HepG2 (cell line): ENCODE data around the gene DHH. TPM values are rescaled to one million over a fixed set of nuclear protein-coding genes. Genes with fewer than 3 reads are reported as not detected.
A peak's percentile ranks its signal among the peaks of the same experiment; 100 is the strongest.

Source experiments
- ATF1 ChIP-seq: IDR thresholded peaks from 2 replicates; pipeline ENCODE4 v1.6.1; 2016; ENCODE audit warnings: mild to moderate bottlenecking, control low read depth
- GTF2F1 ChIP-seq: fragments of 150-350 bp; IDR thresholded peaks from 2 replicates; pipeline ENCODE4 v1.6.1; 2014; ENCODE audit warnings: low read length
- IKZF5 ChIP-seq: IDR thresholded peaks from 2 replicates; pipeline ENCODE4 v1.6.1; 2018; ENCODE audit warnings: missing genetic modification reagents, mild to moderate bottlenecking, missing compliant biosample characterization
- NR2F2 ChIP-seq: IDR thresholded peaks from 2 replicates; pipeline ENCODE4 v1.6.1; 2012; ENCODE audit warnings: low read depth, inconsistent platforms, borderline replicate concordance
- PHF5A ChIP-seq: IDR thresholded peaks from one replicate; pipeline ENCODE4 v1.6.1; 2018; ENCODE audit warnings: low read depth, missing genetic modification reagents; ENCODE audit not compliant: unreplicated experiment
- TMF1 ChIP-seq: sonication (generic); formaldehyde crosslinking; IDR thresholded peaks from 2 replicates; pipeline ENCODE4 v1.8.1; 2022; ENCODE audit warnings: low read depth, missing genetic modification reagents
- ZBTB21 ChIP-seq: sonication (generic); formaldehyde crosslinking; IDR thresholded peaks from 2 replicates; pipeline ENCODE4 v1.4.0; 2020; ENCODE audit warnings: missing genetic modification reagents
- ZBTB42 ChIP-seq: sonication (generic); formaldehyde crosslinking; IDR thresholded peaks from 2 replicates; pipeline ENCODE4 v1.5.0; 2020; ENCODE audit warnings: mild to moderate bottlenecking, missing genetic modification reagents
- ZNF124 ChIP-seq: sonication (generic); formaldehyde crosslinking; IDR thresholded peaks from 2 replicates; pipeline ENCODE4 v1.4.0; 2020; ENCODE audit warnings: missing genetic modification reagents
- ZNF432 ChIP-seq: sonication (generic); formaldehyde crosslinking; IDR thresholded peaks from 2 replicates; pipeline ENCODE4 v1.5.0; 2020; ENCODE audit warnings: missing genetic modification reagents, mild to moderate bottlenecking, borderline replicate concordance
- ZNF501 ChIP-seq: sonication (generic); formaldehyde crosslinking; IDR thresholded peaks from 2 replicates; pipeline ENCODE4 v1.5.1; 2020; ENCODE audit warnings: mild to moderate bottlenecking, moderate library complexity, missing genetic modification reagents
- ZNF558 ChIP-seq: sonication (generic); formaldehyde crosslinking; IDR thresholded peaks from 2 replicates; pipeline ENCODE4 v1.9.0; 2022; ENCODE audit warnings: mild to moderate bottlenecking, missing genetic modification reagents, borderline replicate concordance
- ZNF574 ChIP-seq: sonication (generic); formaldehyde crosslinking; IDR thresholded peaks from 2 replicates; pipeline ENCODE4 v1.4.0; 2020; ENCODE audit warnings: missing genetic modification reagents
- ZNF598 ChIP-seq: sonication (generic); formaldehyde crosslinking; IDR thresholded peaks from 2 replicates; pipeline ENCODE4 v1.5.1; 2020; ENCODE audit warnings: mild to moderate bottlenecking, missing genetic modification reagents, borderline replicate concordance
- ZNF678 ChIP-seq: sonication (generic); formaldehyde crosslinking; IDR thresholded peaks from 2 replicates; pipeline ENCODE4 v1.4.0; 2020; ENCODE audit warnings: mild to moderate bottlenecking, missing genetic modification reagents
- ZNF703 ChIP-seq: sonication (generic); formaldehyde crosslinking; IDR thresholded peaks from 2 replicates; pipeline ENCODE4 v1.5.1; 2020; ENCODE audit warnings: missing genetic modification reagents, mild to moderate bottlenecking, moderate library complexity, borderline replicate concordance
- polyA plus RNA-seq, 8 experiments: library from polyadenylated mRNA; depleted of rRNA in 3 of 8; stranded (reverse) in 7 of 8; unstranded in 1 of 8; fragments of >200 nt; fragmentation: Illumina TruSeq in 4 of 8; extraction: Trizol in 4 of 8; gene quantifications; 2 replicates each; pipeline versions ENCODE4 v1.2.1 to v1.2.3, GENCODE V29; 2011 to 2016; ENCODE audit warnings: low read depth in 4 of 8, missing spikeins in 1 of 8, mixed read lengths in 1 of 8; ENCODE audit not compliant: insufficient read depth in 1 of 8
- total RNA-seq, 5 experiments: library from RNA; depleted of rRNA; stranded (reverse); fragments of >200 nt; fragmentation: Illumina TruSeq; extraction: Trizol; gene quantifications; 2 replicates each; pipeline ENCODE4 v1.2.3, GENCODE V29; 2016; ENCODE audit warnings: low read depth in 1 of 5
- TF ChIP-seq, protein P1 (sequence below): sonication (generic); formaldehyde crosslinking; IDR thresholded peaks from 2 replicates; pipeline ENCODE4 v1.5.1; 2020; ENCODE audit warnings: mild to moderate bottlenecking, missing genetic modification reagents, moderate library complexity
- TF ChIP-seq, protein P2 (sequence below): fragments of 450-650 bp; IDR thresholded peaks from 2 replicates; pipeline ENCODE4 v1.6.1; 2017; ENCODE audit warnings: mild to moderate bottlenecking

DHH gene
- total and polyA plus RNA-seq, 2 of the 13 experiments (the other 11 are each of a cell fraction or from before 2014, with no cell fraction given) = not detected

DNA sequence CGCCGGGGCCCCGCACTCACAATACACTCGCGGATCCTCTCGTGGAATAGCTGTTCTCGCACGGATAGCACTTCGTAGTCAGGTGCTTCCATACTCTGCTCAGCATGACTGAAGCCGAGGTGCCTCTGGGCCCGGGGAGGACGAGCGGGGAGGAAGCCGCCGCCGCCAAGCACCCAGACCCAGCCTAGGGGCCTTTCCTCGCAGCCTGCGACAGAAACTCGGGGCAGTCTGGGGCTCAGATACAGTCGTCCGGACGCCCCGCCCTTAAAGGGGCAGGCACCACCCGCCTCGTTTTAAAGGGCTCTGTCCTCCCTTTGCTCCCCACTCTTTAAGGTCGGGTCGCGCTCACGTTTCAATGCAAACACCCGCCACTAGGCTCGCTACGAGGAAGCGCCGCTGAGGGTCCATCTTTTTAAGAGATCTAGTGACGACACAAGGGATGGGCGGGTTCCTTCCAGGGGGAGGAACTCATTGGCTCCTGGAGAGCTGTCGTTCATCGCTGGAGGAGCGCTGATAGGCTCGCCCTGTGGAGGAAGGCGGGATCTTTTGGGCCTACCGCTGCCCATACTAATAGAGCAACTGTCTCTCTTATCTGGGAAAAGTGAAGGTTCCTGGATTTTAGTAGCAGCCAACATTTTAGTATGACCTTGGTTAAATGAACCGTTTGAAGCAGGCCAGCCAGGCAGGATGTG is 16.0 kb upstream of the DHH start, which contains the start of gene LMBR1L (continued):
- TF ChIP-seq, protein P1, sequence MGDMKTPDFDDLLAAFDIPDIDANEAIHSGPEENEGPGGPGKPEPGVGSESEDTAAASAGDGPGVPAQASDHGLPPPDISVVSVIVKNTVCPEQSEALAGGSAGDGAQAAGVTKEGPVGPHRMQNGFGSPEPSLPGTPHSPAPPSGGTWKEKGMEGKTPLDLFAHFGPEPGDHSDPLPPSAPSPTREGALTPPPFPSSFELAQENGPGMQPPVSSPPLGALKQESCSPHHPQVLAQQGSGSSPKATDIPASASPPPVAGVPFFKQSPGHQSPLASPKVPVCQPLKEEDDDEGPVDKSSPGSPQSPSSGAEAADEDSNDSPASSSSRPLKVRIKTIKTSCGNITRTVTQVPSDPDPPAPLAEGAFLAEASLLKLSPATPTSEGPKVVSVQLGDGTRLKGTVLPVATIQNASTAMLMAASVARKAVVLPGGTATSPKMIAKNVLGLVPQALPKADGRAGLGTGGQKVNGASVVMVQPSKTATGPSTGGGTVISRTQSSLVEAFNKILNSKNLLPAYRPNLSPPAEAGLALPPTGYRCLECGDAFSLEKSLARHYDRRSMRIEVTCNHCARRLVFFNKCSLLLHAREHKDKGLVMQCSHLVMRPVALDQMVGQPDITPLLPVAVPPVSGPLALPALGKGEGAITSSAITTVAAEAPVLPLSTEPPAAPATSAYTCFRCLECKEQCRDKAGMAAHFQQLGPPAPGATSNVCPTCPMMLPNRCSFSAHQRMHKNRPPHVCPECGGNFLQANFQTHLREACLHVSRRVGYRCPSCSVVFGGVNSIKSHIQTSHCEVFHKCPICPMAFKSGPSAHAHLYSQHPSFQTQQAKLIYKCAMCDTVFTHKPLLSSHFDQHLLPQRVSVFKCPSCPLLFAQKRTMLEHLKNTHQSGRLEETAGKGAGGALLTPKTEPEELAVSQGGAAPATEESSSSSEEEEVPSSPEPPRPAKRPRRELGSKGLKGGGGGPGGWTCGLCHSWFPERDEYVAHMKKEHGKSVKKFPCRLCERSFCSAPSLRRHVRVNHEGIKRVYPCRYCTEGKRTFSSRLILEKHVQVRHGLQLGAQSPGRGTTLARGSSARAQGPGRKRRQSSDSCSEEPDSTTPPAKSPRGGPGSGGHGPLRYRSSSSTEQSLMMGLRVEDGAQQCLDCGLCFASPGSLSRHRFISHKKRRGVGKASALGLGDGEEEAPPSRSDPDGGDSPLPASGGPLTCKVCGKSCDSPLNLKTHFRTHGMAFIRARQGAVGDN (CRISPR knock-in tag) = peak; percentile 77
- peak; percentile 65; the same call in 1 of the 2 replicates for TF ChIP-seq ZBTB21
- no peak for TF ChIP-seq TMF1 (CRISPR knock-in tag)
- TF ChIP-seq, protein P2, sequence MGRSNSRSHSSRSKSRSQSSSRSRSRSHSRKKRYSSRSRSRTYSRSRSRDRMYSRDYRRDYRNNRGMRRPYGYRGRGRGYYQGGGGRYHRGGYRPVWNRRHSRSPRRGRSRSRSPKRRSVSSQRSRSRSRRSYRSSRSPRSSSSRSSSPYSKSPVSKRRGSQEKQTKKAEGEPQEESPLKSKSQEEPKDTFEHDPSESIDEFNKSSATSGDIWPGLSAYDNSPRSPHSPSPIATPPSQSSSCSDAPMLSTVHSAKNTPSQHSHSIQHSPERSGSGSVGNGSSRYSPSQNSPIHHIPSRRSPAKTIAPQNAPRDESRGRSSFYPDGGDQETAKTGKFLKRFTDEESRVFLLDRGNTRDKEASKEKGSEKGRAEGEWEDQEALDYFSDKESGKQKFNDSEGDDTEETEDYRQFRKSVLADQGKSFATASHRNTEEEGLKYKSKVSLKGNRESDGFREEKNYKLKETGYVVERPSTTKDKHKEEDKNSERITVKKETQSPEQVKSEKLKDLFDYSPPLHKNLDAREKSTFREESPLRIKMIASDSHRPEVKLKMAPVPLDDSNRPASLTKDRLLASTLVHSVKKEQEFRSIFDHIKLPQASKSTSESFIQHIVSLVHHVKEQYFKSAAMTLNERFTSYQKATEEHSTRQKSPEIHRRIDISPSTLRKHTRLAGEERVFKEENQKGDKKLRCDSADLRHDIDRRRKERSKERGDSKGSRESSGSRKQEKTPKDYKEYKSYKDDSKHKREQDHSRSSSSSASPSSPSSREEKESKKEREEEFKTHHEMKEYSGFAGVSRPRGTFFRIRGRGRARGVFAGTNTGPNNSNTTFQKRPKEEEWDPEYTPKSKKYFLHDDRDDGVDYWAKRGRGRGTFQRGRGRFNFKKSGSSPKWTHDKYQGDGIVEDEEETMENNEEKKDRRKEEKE = no peak
- no peak for TF ChIP-seq PHF5A
- TF ChIP-seq IKZF5 (CRISPR knock-in tag) = 0 out of 2 replicates have a peak, but pooled peaks have one; percentile 19
- TF ChIP-seq ZNF501 = peak; percentile 62; the same call in 1 of the 2 replicates
- TF ChIP-seq ZNF574 = peak; percentile 66; the same call in 1 of the 2 replicates
- no peak for TF ChIP-seq ZBTB42 (CRISPR knock-in tag)
- TF ChIP-seq ZNF598 (CRISPR knock-in tag) = 0 out of 2 replicates have a peak, but pooled peaks have one; percentile 43
- no peak for TF ChIP-seq GTF2F1
- TF ChIP-seq ZNF703 (CRISPR knock-in tag) = no peak
- TF ChIP-seq ZNF124 (CRISPR knock-in tag) = 0 out of 2 replicates have a peak, but pooled peaks have one; percentile 24
- no peak for TF ChIP-seq ZNF678 (CRISPR knock-in tag)
- no peak for TF ChIP-seq ZNF432 (CRISPR knock-in tag)
- peak; percentile 86 for TF ChIP-seq ATF1 (CRISPR knock-in tag)
- TF ChIP-seq NR2F2 = no peak; the same call in 1 of the 2 replicates
- TF ChIP-seq ZNF558 = 0 out of 2 replicates have a peak, but pooled peaks have one; percentile 51
